Measurements from ENCODE around the gene IQSEC1. TPM values are rescaled to one million over a fixed set of nuclear protein-coding genes. Genes with fewer than 3 reads are reported as not detected.

Gene IQSEC1
- total and polyA plus RNA-seq, 2 experiments from 2014 or later = 8.0 to 51.9 TPM

GRCh38 chr3:13110678-13111116, 37.5 kb upstream of the IQSEC1 start (continued):
- TF ChIP-seq CTCF (conservative IDR thresholded peaks at IDR 0.05; ENCODE audit: low read depth in 2 of 2) (no peak), ZNF114 (CRISPR knock-in tag; IDR thresholded peaks at IDR 0.05) (no peak), CREB1 (CRISPR knock-in tag; IDR thresholded peaks at IDR 0.05; ENCODE audit: low read depth) (no peak), EZH2phosphoT487 (IDR thresholded peaks at IDR 0.05; ENCODE audit: unreplicated experiment) (no peak), NANOG (IDR thresholded peaks at IDR 0.05; ENCODE audit: borderline replicate concordance) (no peak)

GRCh38 chr3:13109516-13109915, 36.3 kb upstream of the IQSEC1 start:
- ATAC-seq (no peak), DNase-seq (ENCODE audit: low spot score) (no peak)
- Histone ChIP-seq H3K36me3 (ENCODE audit: insufficient read depth) (no peaks in the 10 kb centered on the region), H3K9me2 (ENCODE audit: insufficient read depth) (no peaks in the 10 kb centered on the region), H3K79me2 (replicated peaks; ENCODE audit: insufficient read depth) (no peaks in the 10 kb centered on the region), H3F3A (replicated peaks; ENCODE audit: low read depth) (no peaks in the 10 kb centered on the region), H3K27ac (ENCODE audit: low read depth) (no peak overlapping the region), H3K4me3 (no peak overlapping the region), H4K20me1 (replicated peaks; ENCODE audit: insufficient read depth) (no peaks in the 10 kb centered on the region), H3K4me2 (no peak overlapping the region), H3K4me1 (ENCODE audit: insufficient read depth) (no peaks in the 10 kb centered on the region), H2AFZ (no peak overlapping the region), H3K27me3 (ENCODE audit: insufficient read depth) (no peaks in the 10 kb centered on the region)
- H3K36me3 Mint-ChIP-seq (ENCODE audit: low read depth) = no peaks in the 10 kb centered on the region
- peaks cover 10% of the 10 kb centered on the region for H3K27me3 Mint-ChIP-seq (ENCODE audit: insufficient read depth, low read depth, poor library complexity)
- no peak overlapping the region for H3K27ac Mint-ChIP-seq
- H3K4me1 Mint-ChIP-seq = peaks cover 9% of the 10 kb centered on the region
- H3K4me3 Mint-ChIP-seq = no peak overlapping the region
- no peaks in the 10 kb centered on the region; the same call in 2 of the 3 replicates for H3K9me3 Mint-ChIP-seq
- TF ChIP-seq JUNB (IDR thresholded peaks at IDR 0.05; ENCODE audit: unreplicated experiment) (no peak), ZNF331 (CRISPR knock-in tag; IDR thresholded peaks at IDR 0.05; ENCODE audit: low read depth) (no peak), ZNF114 (CRISPR knock-in tag; IDR thresholded peaks at IDR 0.05) (no peak), REST (IDR thresholded peaks at IDR 0.05; ENCODE audit: unreplicated experiment) (no peak), ZNF462 (CRISPR knock-in tag; IDR thresholded peaks at IDR 0.05) (no peak), CTCF (conservative IDR thresholded peaks at IDR 0.05; ENCODE audit: low read depth in 2 of 2) (no peak), NANOG (IDR thresholded peaks at IDR 0.05; ENCODE audit: borderline replicate concordance) (no peak), POLR2AphosphoS5 (IDR thresholded peaks at IDR 0.05; ENCODE audit: low read depth) (no peak), CREB1 (CRISPR knock-in tag; IDR thresholded peaks at IDR 0.05; ENCODE audit: low read depth) (no peak), EZH2phosphoT487 (IDR thresholded peaks at IDR 0.05; ENCODE audit: unreplicated experiment) (no peak)
